ENCODE data around the gene COL23A1. TPM values are rescaled to one million over a fixed set of nuclear protein-coding genes. Genes with fewer than 3 reads are reported as not detected.

Gene COL23A1
- polyA plus RNA-seq, 2 of the 4 experiments (the other 2 are of a cell fraction) = not detected

DNA sequence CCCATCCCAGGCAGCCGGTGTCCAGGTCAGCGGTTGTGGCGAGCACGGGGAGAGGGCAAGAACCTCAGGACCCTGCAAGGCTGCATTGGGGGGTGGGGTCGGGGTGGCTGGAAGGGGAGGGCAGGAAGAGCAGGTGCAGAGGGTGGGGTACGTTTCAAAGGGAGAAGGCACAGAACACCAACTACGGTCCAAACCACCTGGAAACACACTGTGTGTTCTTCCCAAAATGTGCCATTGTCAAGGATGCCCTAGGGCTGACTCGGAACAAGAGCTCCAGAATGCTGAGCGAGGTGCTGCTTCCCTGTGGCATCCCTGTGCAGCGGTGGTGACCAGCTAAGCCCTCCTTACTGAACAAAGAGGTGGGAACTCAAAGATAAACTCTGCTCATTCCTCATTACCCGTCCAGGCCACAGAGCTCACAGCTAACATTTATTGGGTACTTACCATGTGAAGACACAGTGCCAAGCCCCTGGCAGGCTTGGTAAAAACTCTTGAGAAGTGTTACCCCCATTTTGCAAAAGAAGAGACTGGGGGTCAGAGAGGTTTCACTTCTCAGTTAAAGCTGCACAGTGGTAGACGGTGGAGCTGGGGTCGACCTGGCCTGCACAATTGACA, 153.8 kb downstream of the COL23A1 start:
- Histone ChIP-seq H3K4me2 (no peak overlapping the region), H3K4me3 (no peak overlapping the region), H3K4me1 (no peaks in the 10 kb centered on the region), H3K27ac (no peak overlapping the region), H3K9me3 (peaks cover 10% of the 10 kb centered on the region; the same call in 2 of the 3 replicates)
- FAIRE-seq (no peak), ATAC-seq (no peak), DNase-seq (ENCODE audit: low read depth in 1 of 2, low spot score in 1 of 2) (no peak)
- POLR2A ChIA-PET = no interaction called here
- TF ChIP-seq, protein P1, sequence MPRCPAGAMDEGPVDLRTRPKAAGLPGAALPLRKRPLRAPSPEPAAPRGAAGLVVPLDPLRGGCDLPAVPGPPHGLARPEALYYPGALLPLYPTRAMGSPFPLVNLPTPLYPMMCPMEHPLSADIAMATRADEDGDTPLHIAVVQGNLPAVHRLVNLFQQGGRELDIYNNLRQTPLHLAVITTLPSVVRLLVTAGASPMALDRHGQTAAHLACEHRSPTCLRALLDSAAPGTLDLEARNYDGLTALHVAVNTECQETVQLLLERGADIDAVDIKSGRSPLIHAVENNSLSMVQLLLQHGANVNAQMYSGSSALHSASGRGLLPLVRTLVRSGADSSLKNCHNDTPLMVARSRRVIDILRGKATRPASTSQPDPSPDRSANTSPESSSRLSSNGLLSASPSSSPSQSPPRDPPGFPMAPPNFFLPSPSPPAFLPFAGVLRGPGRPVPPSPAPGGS (IDR thresholded peaks at IDR 0.05) = no peak
- TF ChIP-seq ZFP36 (IDR thresholded peaks at IDR 0.05; ENCODE audit: borderline replicate concordance, partially characterized antibody) = no peak
- TF ChIP-seq PHF8 (IDR thresholded peaks at IDR 0.05; ENCODE audit: borderline replicate concordance, low read depth) = no peak
- TF ChIP-seq JUNB (IDR thresholded peaks at IDR 0.05) = no peak
- WGBS (ENCODE audit: missing lambda C conversion rate) = 31% methylated on average over 12 of the region's 13 CpGs
- CTCF ChIA-PET = interaction anchor here (0.6 to 0.9 kb wide), 2 partner anchors 10 to 16 kb away, joined by 3 read pairs; no protein-coding TSS in a partner anchor

DNA sequence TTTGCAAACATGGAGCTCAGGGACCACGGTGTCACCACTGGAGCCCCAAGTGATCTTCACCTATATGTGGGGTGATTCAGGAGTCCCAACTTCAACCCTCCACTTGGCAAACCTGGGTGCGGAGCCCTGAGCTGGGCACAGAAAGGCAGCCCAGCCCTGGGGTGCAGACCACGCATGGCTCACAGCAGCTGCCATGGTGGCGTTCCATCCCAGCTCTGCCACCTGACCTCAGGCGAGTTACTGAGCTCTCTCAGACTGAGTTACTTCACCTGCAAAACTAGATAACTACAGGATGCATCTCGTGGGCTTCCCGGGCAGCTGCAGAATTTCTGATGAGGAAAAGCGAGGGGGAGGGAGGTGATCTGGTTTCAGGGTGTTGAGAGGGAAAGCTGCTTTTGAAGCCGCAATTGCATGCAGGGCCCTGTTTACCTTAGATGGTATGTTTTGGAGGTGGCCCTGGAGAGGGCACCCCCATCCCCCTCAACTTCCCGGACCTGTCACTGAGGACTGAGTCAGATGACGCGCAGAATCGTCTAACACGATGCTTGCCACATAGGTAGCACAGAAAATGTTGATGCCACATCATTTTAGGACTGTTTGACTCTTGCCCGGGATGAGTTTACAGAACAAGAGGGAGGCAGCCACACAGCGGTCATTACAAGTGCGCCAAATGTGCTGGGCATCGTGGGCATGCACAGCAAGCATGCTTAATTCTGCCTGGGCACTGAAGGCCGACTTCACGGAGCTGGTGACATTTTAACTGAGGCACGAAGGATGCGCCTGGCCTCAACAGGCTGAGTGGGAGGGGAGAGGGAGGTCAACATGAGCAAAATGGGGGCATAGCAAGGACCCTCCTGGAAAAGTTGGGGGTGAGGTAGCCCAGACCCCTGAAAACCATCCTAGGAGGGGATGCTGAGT, 154.6 kb downstream of the COL23A1 start:
- H3K27ac ChIP-seq = no peak overlapping the region
- POLR2A ChIA-PET = no interaction called here
- FAIRE-seq (no peak), DNase-seq (ENCODE audit: low read depth in 1 of 2, low spot score in 1 of 2) (no peak), ATAC-seq (no peak)
- no peak overlapping the region for H3K4me2 ChIP-seq
- no peak for TF ChIP-seq NPAS2 (CRISPR knock-in tag; IDR thresholded peaks at IDR 0.05; ENCODE audit: borderline replicate concordance)
- TF ChIP-seq ZSCAN20 (CRISPR knock-in tag; IDR thresholded peaks at IDR 0.05) = no peak
- no peak overlapping the region for H3K4me3 ChIP-seq
- peaks cover 10% of the 10 kb centered on the region; the same call in 2 of the 3 replicates for H3K9me3 ChIP-seq
- no peaks in the 10 kb centered on the region for H3K4me1 ChIP-seq
- whole genome bisulfite sequencing (ENCODE audit: missing lambda C conversion rate) = 31% methylated on average over 20 of the region's 22 CpGs
- CTCF ChIA-PET = no interaction called here

DNA sequence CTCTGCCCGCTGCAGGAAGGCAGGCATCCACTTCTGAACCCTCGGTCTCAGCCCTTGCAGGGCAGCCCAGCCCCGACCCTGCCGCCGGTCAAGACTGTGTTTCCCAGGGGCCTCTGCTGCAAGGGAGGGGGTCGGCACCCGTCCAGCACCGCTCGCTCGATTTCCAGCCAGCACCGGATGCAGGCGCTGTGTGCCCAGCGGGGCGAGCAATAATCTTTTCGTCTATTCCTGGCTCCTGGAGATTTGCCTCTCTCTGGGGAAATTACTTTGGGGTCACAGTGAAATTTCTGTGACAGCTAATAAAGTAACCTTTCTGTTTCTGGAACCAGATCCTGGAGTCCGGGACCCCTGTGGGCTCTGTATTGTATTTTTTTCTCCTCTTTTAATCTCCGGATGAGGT, 155.3 kb downstream of the COL23A1 start:
- Histone ChIP-seq H3K4me1 (no peaks in the 10 kb centered on the region), H3K4me2 (no peak overlapping the region), H3K9me3 (peaks cover 10% of the 10 kb centered on the region; the same call in 2 of the 3 replicates), H3K27ac (no peak overlapping the region), H3K4me3 (no peak overlapping the region)
- no peak for FAIRE-seq
- TF ChIP-seq POLR2A (IDR thresholded peaks at IDR 0.05; ENCODE audit: low read length) (no peak), MAFK (IDR thresholded peaks at IDR 0.05; ENCODE audit: partially characterized antibody) (no peak), KDM1A (IDR thresholded peaks at IDR 0.05; ENCODE audit: low read depth) (no peak), NR3C1 (IDR thresholded peaks at IDR 0.05) (no peak), KDM5A (IDR thresholded peaks at IDR 0.05) (no peak), ZC3H11A (IDR thresholded peaks at IDR 0.05) (no peak), HOXA7 (CRISPR knock-in tag; IDR thresholded peaks at IDR 0.05) (no peak), RNF2 (IDR thresholded peaks at IDR 0.05; ENCODE audit: borderline replicate concordance, low read depth) (no peak), HEYL (CRISPR knock-in tag; IDR thresholded peaks at IDR 0.05) (no peak), TP53 (CRISPR knock-in tag; IDR thresholded peaks at IDR 0.05) (no peak), ZFP36 (IDR thresholded peaks at IDR 0.05; ENCODE audit: borderline replicate concordance, partially characterized antibody) (no peak), HOXB13 (CRISPR knock-in tag; IDR thresholded peaks at IDR 0.05; ENCODE audit: low read depth) (no peak), PHF8 (IDR thresholded peaks at IDR 0.05; ENCODE audit: borderline replicate concordance, low read depth) (no peak), HDAC2 (IDR thresholded peaks at IDR 0.05) (no peak)
- TF ChIP-seq, protein P1 (IDR thresholded peaks at IDR 0.05) = no peak
- TF ChIP-seq, protein P2, sequence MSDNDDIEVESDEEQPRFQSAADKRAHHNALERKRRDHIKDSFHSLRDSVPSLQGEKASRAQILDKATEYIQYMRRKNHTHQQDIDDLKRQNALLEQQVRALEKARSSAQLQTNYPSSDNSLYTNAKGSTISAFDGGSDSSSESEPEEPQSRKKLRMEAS (IDR thresholded peaks at IDR 0.05) = no peak
- TF ChIP-seq, protein P3, sequence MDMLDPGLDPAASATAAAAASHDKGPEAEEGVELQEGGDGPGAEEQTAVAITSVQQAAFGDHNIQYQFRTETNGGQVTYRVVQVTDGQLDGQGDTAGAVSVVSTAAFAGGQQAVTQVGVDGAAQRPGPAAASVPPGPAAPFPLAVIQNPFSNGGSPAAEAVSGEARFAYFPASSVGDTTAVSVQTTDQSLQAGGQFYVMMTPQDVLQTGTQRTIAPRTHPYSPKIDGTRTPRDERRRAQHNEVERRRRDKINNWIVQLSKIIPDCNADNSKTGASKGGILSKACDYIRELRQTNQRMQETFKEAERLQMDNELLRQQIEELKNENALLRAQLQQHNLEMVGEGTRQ (IDR thresholded peaks at IDR 0.05) = no peak
- ATAC-seq = no peak
- ChIA-PET POLR2A (no interaction called here), CTCF (no interaction called here)
- WGBS (ENCODE audit: missing lambda C conversion rate) = 41% methylated on average over 12 of the region's 17 CpGs
- no peak for DNase-seq (ENCODE audit: low read depth in 1 of 2, low spot score in 1 of 2)

Measured in A549 (cell line).